Mucosa of descending colon (tissue), 3 donors: ENCODE results near the gene CREB3L1. TPM values are rescaled to one million over a fixed set of nuclear protein-coding genes. Genes with fewer than 3 reads are reported as not detected.

Experiments
- ATAC-seq: fragments of 200-7000 bp; cut with Tn5 transposase; one replicate; pipeline ENCODE4 v1.9.1; 2020; ENCODE audit warnings: mild to moderate bottlenecking, moderate library complexity
- DNase-seq, 3 donors: peaks; one replicate each; pipeline ENCODE4 v3.0.0-alpha.2; 2020
- H3K36me3 ChIP-seq: fragments of 200-600 bp; one replicate; pipeline ENCODE4 v1.8.0; 2021; ENCODE audit warnings: low read depth, mild to moderate bottlenecking
- H3K4me1 ChIP-seq: fragments of 200-600 bp; one replicate; pipeline ENCODE4 v1.8.0; 2021; ENCODE audit warnings: low read depth, mild to moderate bottlenecking
- H3K4me3 ChIP-seq: fragments of 200-600 bp; one replicate; pipeline ENCODE4 v1.8.0; 2021; ENCODE audit warnings: mild to moderate bottlenecking
- H3K9me3 ChIP-seq: fragments of 200-600 bp; one replicate; pipeline ENCODE4 v1.8.0; 2021; ENCODE audit warnings: mild to moderate bottlenecking
- CTCF ChIP-seq: fragments of 200-600 bp; IDR thresholded peaks from one replicate; pipeline ENCODE4 v1.8.0; 2022; ENCODE audit warnings: antibody characterized with exemption, mild to moderate bottlenecking
- intact Hi-C, 2 donors: fragments of 100-400 bp; cut with DNase I in 1 of 2; cut with micrococcal nuclease in 1 of 2; formaldehyde crosslinking; loops; one replicate each; pipeline versions ENCODE4 v1.11.0 to v1.11.1; 2022; cut with DNase I, micrococcal nuclease
- total RNA-seq, 3 donors: library from RNA; stranded (reverse); fragmentation: NEBNext Ultra II Directional in 2 of 3; extraction: Animal tissue kit (Norgen Biotek cat#: 25700) in 2 of 3; gene quantifications; one replicate each; pipeline versions ENCODE4 v1.2.1 to v1.2.4, GENCODE V29; 2021 to 2023
- donor health status: DM: no; HTN: no; CAD: no; lungs with moderate emphysema.
- donor health status: DM: no; HTN: no; CAD: no.
- donor health status: DM: no; HTN: yes; CAD: no.

CREB3L1 gene
- total RNA-seq, 3 donors from 2014 or later: 52.7 to 140 (median 108) TPM

- intact Hi-C loops: no loop called here
- DNase-seq: no peak
- TF ChIP-seq CTCF: no peak
- Histone ChIP-seq H3K4me3 (no peak overlapping the region), H3K4me1 (no peaks in the 10 kb centered on the region), H3K9me3 (no peaks in the 10 kb centered on the region), H3K36me3 (no peaks in the 10 kb centered on the region)
- no peak for ATAC-seq
These were observed 79.5 kb downstream of the CREB3L1 start for GRCh38 chr11:46356924-46357482.

- intact Hi-C loops: no loop called here
- ATAC-seq (peak; percentile 78), DNase-seq (no peak)
These were observed 80.0 kb downstream of the CREB3L1 start for GRCh38 chr11:46357483-46357936.

GRCh38 chr11:46359953-46360352, 82.5 kb downstream of the CREB3L1 start:
- intact Hi-C loops: no loop called here
- DNase-seq (no peak), ATAC-seq (no peak)
- H3K36me3 ChIP-seq: no peaks in the 10 kb centered on the region
- TF ChIP-seq CTCF: no peak
- H3K4me1 ChIP-seq: no peaks in the 10 kb centered on the region
- H3K9me3 ChIP-seq: no peaks in the 10 kb centered on the region
- no peak overlapping the region for H3K4me3 ChIP-seq

More at GRCh38 chr11:46357483-46357936, 80.0 kb downstream of the CREB3L1 start:
- TF ChIP-seq CTCF: no peak
- Histone ChIP-seq H3K4me3 (no peak overlapping the region), H3K36me3 (no peaks in the 10 kb centered on the region), H3K9me3 (no peaks in the 10 kb centered on the region), H3K4me1 (no peaks in the 10 kb centered on the region)

- no peak overlapping the region for H3K4me3 ChIP-seq
- H3K4me1 ChIP-seq: no peaks in the 10 kb centered on the region
- H3K9me3 ChIP-seq: no peaks in the 10 kb centered on the region
- TF ChIP-seq CTCF: no peak
- no peaks in the 10 kb centered on the region for H3K36me3 ChIP-seq
- ATAC-seq (no peak), DNase-seq (no peak)
- intact Hi-C loops: no loop called here
These were observed 83.4 kb downstream of the CREB3L1 start for GRCh38 chr11:46360878-46361277.

GRCh38 chr11:46361283-46362155, 84.1 kb downstream of the CREB3L1 start:
- H3K9me3 ChIP-seq: no peaks in the 10 kb centered on the region
- no peak overlapping the region for H3K4me3 ChIP-seq
- no peaks in the 10 kb centered on the region for H3K4me1 ChIP-seq
- H3K36me3 ChIP-seq: no peaks in the 10 kb centered on the region
- intact Hi-C loops: no loop called here
- ATAC-seq: peak; percentile 59
- TF ChIP-seq CTCF: no peak
- peak in 1 of 3 donors; percentile 54 for DNase-seq
